NOMO-1 treated with DMSO at 0.1 percent for 48 hours (cell line): ENCODE results near the gene ADARB2.

Experiments
- DNase-seq: peaks from one replicate; lab custom pipeline; 2025; ENCODE audit not compliant: unreplicated experiment; lab: John Stamatoyannopoulos, UW

The ADARB2 gene

GRCh38 chr10:1128115-1128514, 609.2 kb downstream of the ADARB2 start:
- DNase-seq, result no peak

DNA sequence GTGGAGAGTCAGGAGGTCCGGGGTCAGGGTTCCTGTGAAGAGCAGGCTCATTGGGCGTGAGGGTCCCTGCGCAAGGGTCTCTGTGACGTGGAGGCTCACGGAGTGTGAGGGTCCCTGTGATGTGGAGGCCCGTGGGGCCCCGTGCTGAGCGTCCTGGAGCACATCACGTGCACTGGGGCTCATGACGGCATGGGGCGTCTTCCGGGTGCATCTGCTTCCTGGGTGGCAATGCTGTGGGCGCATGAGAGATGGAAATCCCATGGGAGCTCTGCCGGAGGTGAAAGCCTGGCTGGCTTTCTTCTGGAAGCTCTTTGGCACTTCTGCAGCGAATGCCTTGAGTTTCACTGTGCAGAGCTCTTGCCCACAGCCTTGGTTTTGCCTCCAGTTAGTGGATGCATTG, 609.7 kb downstream of the ADARB2 start:
- no peak for DNase-seq
